NCI-H128 (cell line): ENCODE data around the gene GPX3.

ENCODE experiments used
- DNase-seq: peaks from one replicate; lab custom pipeline; 2025; ENCODE audit not compliant: unreplicated experiment; lab: John Stamatoyannopoulos, UW

GPX3 gene

DNA sequence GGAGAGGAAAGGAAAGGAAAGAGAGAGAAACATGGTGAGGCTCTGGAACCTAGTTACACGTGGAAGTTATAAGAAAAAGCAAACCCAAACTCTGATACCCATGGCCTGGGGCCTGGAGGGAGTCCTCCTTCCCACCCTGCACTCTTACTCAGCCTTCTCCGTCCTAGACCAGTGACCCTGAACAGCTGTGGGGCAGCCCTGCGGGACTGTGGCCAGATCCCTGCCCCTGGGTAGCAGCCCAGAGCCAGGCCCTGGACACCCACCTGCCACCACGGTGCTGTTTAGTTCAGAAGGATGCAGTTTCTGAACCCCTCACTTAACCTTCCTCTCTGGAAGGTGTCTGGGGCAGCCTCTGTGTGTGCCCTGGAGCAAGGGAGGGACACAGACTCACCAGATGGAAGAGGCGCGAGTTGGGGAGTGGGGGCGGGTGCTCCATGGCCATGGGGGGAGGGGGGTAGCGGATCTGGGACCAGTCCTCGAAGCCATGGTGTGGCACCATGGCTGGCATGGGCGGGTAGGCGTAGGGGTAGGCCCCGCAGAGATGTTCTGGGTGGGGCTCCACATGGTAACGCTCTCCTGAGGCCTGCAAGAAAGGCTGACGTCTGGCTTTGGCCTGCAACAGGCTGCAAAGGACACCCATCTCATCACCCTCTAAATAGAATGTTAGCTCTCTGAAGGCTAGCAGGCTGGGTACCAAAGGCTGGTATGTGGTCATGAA, 13.0 kb downstream of the GPX3 start:
- DNase-seq, result no peak

DNA sequence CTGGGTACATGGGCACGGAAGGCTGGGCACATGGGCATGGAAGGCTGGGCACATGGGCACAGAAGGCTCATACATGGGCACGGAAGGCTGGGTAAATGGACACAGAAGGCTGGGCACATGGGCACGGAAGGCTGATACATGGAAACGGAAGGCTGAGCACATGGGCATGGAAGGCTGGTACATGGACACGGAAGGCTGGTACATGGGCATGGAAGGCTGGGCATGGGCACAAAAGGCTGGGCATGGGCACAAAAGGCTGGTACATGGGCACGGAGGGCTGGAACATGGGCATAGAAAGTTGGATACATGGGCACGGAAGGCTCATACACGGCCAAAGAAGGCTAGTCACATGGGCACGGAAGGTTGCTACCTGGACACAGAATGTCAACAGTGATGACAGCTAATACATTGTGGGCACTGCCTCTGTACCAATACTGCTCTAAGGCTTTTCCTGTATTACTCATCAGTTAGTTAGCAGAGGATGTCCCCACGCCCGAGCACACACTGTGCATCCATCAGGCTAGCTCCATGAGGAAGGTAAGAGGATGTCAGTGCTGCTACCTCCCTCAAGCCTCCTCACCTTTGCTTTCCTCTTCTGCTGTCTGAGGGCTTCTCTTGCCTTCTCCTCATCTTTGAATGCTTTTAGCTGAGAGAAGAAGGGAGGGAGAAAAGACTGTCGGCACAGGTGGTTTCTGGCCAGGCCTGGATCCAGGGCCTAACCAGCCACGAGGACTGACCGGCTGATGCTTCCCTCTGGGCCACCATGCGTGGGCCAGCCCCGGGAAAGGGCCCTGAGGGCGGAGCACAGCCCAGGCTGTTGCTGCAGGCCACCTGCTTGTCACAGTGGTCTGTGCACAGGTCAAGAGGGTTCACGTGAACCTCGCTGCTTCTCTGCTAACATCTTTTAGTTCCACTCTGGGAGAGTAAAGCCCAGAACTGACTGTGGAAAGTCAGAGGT, 14.3 kb downstream of the GPX3 start:
- no peak for DNase-seq

DNA sequence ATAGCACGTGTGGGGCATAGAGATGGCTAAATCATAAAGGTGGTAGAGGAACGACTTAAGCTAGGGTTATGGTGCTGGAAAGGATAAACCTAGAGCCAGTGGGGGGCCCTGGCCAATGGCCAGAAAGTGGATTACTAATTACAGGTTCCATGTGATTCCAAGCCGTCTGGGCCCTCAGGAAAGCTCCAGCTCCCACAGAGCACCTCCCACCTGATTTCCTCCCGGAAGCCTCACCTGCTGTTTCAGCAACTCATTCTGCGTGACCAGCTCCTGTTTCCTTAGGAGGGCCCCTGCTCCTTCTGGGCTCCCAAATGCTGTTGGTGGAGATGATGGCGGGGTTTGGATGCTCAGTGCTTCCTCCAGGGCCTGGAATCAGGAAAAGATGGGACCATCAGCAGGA, 16.2 kb downstream of the GPX3 start:
- no peak for DNase-seq

DNA sequence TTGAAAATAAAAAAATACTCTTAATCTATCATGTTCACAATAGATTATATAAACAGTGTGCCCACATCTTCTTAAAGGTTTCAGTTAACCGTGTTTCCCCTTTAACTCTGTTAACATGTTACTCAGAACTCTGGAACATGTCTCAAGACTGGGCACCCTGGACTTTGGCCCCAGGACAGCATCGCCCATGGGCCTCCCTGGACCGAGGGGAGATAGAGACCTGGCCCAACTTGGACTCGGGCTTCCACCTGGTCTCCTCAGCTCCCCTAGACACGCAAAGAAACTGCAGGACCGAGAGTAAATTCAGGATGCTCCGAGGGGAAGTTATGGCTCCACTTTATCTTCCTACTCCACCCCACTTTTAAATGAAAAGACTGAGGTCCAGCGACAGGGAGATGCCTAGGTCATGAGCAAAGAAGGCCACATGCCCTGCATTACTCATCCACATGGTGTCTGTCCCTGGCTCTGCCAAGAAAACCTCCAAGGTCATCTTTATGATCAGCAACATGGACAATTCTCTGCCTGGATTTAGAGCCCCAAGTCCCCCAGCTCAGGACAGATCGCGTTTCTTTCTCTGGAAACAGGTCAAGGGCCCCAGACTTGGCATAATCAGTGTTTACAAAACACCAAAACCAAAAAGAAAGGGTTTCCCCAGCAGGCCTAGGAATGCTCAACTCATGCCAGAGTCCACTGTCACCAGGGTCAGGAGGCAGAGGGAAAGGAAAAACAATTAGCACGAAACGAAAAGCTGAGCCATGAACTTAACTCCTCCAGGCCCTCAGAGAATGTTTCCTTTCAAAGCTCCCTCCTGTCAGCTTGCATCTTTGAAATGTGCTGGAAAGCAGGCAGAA, 17.4 kb downstream of the GPX3 start:
- no peak for DNase-seq

DNA sequence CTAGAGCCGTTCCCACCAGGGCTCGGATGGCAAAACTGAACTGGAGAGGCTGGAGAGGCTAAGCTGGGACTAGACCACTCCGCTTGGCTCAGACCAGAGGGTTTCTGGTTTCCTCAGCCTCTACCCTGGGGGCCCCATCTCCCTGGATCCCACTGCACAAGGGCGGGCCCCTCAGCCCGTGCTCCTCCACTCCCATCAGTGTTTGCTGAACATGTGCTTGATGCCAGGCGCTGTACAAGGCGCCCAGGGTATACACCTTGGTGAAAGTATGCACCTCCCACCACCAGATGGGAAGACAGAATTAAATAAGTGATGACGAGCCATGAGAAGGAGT, 18.0 kb downstream of the GPX3 start:
- no peak for DNase-seq

DNA sequence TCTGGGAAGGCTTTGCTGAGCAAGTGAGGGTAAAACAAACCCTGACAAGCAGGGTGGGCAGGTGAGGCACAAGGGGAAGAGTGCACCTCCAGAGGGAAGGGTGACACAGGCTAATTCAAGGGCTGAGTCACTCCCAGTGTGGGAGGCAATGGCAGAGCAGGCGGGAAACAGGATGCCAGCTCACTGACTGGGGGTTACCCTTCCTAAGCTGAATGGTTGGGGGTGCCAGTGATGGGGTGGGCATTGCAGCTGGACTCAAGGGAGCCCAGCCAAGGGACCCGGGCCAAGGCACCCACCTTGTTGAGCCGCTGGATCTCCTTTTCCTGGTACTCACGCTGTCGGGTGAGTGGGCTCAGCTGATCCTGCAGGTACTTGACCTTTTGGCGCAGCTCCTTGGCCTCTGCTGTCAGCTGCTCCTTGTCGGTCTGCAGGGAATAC, 18.4 kb downstream of the GPX3 start:
- no peak for DNase-seq

DNA sequence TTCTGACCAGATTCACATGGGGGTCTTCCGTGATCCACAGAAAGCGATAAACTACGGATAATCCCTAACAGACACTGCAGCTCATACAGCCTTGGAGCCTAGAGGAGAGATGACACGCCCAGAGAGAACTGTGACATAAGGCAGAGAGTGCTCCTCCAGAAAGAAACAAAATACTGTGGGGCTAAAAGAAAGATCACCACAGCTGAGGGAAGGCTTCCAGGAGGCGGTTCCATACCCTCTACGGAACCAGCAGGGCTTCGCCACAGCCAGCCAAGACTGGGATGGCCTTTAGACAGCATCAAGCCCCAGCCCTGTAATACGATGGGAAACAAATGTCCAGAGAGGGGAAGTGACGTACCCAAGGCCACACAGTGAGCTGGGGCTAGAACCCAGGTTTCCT, 19.3 kb downstream of the GPX3 start:
- no peak for DNase-seq

DNA sequence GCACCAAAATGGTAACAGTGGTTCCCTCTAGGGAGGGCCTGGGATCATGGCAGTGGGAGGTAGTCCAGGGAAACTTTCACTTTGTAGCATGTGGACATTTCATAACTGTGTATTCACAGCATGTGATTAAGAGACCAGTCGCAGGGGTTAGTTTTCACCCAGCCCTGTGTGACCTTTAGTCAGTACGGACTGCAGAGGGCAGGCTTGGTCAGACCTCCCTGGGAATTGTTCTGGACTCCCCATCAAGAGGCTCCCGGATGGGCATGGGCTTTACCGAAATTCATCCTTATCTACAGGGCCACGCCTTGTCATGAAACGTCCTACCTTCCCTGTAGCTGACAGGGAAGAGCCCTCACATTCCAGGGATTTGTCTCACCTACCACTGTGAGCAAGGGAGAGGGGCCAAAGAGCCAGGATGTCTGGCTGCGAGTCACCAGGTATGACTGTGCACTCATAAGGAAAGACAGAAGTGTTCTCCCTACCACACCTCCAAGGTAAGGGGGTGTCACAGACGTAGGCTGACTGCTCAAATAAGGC, 19.9 kb downstream of the GPX3 start:
- DNase-seq, result no peak

DNA sequence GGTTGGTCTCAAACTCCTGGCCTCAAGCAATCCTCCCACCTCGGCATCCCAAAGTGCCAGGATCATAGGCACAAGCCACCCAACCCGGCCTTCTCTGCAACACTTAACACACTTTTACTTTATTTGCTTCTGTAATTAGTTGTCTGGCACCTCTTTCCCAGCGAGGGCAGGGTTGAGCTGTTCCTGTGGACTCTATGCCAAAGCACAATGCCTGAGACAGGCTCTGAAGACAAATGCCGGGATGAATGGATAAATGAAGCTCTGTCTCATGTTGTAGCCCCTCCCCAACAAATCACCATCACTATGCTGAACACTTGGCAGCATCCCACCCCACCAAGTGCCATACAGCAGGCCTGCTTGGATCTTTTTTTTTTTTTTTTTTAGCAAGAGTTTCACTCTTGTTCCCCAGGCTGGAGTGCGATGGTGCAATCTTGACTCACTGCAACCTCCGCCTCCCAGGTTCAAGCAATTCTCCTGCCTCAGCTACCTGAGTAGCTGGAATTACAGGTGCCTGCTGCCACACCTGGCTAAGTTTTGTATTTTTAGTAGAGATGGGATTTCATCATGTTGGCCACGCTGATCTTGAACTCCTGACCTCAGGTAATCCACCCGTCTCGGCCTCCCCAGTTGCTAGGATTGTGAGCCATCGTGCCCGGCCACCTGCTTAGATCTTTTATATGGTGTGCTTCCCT, 21.3 kb downstream of the GPX3 start:
- no peak for DNase-seq

DNA sequence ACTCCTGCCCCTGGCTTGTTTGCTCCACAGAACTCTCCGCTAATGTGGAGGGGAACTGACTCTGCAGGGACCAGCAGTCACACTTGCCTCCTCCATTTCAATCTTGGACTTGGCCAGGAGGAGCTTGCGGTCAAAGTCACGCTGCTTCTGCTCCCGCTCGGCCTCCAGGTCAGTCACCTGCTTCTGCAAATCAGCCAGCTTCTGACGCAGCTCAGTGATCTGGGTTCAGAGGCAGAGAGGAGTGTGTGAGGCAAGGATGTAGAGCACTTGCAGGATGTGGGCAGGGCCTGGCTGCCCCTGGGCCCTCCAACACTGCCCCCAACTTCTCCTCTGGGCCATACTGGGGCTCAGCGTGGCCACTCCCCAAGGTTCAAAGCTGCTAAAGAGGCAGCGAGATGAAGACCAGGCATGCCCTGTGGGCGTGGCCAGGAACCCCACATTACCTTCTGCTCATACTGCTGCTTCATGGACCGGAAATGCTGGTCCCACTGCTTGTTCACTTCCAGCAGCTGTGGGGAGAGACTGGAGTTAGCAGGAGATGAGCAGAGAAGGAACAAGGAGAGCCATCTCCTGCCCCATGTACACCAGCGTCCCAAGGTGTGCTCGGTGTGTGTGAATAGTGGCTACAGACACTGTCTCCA, 22.2 kb downstream of the GPX3 start:
- no peak for DNase-seq

DNA sequence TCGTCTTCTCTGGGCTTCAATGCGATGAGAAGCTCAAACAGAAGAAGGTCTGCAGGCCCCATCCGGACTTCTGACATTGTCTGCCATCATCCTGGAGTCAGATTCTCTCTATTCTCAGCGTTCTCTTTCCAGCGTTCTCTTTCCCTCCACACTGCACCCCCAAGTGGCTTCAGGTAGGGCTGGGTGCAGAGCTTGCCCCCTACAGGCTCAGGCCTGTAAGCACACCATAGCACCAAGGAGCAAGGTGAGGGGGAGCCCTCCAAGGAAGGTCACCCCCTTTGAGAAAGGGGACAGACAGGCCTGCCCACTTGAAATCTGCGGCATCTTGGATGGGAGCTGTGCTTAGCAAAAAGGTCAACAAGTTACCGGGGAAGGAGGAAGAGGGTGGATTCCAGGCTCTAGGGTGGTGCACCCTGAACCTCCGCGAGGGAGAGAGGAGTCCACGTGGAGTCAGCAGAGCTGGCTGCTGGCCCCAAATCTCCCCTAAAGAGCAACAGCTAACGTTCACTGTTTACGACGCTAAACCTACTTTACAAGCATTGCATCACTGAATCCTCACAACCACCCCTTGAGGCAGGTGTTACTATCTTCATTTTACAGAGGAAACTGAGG, 27.5 kb downstream of the GPX3 start:
- no peak for DNase-seq

DNA sequence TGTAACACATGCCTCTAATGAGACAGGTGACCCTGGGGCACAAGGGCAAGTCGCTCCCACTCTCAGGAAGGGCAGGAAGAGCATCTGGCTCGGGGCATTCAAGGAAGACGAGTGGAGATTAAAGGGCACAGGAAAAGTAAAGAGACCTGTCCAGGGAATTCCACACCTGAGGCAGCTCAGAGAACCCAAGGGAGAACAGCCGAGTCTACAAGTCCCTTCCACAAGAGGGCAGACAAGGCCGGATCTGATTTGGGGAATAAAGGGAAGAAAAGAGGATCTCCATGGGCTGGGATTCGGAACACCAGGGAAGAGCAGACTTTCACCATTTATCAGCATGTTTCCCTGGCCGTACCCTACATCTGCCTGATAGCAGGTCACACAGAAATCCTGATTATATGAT, 28.1 kb downstream of the GPX3 start:
- no peak for DNase-seq

DNA sequence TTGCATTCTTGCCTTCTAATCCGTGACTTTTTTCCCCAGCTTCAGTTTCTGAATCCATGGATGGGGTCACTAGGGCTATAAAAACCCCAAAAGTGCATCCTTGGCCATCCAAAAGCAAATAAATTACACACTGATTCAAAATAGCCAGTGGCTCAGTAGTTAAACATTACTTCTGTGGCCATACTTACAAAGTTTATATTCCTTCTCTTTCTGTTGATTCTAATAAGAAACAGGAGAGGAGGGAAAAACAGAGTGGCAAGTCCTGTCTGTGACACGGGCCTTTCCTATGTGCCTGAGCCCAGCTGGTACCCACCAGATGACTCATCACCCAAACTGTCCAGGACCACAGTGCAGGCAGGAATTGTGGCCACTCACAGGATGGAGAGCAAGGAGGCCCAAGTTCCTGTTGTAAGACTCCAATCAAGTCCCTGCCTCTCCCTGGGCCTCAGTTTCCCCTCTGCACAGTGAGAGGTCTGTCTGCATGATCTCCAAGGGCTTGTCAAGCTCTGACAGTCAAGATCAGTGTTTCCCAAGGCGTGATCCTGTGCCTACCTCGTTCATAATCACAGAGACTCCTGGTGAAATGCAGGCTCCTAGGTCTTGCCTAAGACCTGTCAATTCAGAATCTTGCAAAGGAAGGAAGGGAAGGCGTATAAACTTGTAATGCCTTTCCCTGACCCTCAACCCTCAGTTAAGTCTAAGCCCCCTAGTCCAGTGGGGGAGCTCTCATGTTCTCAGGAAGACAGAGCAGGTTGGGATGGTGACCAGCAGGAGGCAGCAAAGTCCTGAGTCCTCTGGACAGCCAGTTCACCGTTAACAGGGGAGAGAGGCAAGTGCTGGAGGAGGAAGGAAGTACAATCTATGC, 30.9 kb downstream of the GPX3 start:
- no peak for DNase-seq

DNA sequence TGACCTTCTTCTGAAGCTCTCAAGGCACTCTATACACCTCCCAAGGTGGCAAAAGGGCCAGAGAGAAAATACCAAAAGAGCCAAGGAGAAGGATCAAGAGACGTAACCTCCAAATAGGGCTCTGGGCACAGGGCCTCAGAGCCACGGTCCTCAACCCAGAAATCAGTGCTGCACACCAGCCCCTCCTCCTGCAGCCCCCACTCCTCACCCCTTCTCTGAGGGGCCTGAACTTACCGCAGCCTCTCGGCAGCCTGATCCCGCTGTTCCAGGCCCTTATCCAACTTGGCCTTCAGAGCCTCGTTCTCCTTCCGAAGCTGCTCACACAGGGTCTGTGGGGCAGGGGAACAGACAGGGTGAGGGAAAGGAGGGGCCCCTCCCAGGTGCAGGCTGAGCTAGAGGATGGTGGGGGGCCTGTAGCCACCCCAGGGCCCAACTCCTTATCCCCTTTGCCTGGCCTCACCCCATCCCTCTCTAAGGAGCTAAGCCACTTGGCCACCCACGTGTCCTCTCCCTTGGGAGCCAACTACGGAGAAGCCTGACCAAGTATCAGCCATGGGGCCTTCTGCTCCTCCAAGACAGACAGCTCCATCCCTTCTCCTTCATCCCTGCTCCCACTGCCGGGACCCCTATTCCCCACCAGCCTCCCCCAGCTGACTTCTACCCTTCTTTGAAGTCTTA, 31.7 kb downstream of the GPX3 start:
- DNase-seq, result no peak

DNA sequence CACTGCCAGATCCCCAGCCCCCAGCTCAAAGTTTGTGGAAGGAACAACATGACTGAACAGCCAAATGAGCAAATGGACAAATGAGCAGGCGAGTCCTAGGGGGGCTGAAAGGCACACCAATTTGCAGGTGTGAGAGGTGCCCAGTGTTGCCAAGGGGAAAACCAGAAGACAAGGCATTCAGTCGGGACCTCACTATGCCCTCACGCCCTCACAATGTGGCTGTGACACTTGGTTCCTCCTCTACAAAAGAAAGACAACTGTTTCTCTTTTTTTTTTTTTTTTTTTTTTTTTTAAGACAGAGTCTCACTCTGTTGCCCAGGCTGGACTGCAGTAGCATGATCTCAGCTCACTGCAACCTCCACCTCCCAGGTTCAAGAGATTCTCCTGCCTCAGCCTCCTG, 32.4 kb downstream of the GPX3 start:
- DNase-seq, result no peak

DNA sequence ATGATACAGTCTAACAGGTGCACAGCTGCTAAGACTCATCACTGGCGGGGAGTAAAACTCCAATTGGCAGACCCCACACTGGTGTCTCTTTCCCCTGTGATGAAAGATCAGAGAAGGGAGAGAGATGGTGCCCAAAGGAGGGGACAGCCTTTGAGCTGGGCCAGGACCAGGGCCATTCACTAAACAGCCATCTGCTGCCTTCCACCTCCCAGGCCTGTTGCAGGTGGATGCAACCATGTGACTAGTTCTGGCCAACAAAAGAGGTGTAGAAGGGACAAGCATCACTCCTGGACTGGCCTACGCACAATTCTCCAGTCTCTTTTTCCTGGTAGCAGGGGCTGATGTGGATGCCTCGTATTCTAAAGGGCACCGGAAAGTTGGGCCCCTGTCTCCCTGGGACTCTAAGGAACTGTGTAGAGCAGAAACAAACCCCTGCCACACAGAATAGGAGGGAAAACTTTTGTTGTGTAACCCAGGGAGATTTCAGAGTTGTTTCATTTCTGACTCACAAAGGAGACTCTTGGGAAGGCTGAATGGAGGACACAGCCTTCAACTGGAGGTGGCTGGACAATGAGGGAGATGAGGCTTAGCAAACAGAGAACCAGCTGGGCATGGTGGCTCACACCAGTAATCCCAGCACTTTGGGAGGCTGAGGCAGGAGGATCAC, 33.5 kb downstream of the GPX3 start:
- no peak for DNase-seq

DNA sequence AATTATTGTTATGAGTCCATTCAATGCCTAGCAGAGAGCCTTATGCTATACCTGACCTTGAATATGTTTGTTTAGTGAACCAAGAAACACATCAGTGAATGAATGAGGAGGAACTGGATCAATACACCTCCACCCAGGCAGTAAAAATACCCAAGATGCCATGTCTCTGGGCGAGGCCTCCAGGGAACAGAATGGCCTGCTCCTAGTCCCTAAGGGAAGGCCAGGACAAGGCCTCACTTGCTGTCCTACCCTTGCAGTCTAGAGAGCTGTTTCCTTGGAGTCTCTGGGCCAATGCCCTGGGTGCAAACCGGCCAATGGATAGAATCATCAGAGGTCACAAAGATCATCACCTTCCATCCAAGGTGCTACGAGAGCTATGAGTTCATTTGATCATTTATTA, 34.3 kb downstream of the GPX3 start:
- no peak for DNase-seq

DNA sequence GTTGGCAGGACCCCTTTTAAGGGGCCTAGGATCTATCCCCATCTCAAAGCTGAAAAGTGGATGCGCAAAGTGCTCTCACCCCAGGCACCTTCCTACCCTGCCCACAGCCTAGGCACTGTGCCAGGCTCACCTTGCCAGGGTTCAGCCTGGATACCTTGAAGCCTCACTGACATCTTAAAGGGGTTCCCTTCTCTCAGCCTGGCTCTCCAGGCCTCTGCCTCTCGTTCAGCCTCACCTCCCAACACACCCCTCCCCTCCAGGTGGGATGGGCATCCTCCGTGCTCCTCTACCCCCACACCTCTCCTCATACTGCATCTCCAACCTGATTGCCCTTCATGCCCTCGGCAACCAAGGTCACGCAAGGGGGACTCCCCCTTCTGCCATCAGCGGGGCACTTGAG, 34.9 kb downstream of the GPX3 start:
- no peak for DNase-seq
